ENCODE measurements around the gene SNX5. TPM values are rescaled to one million over a fixed set of nuclear protein-coding genes. Genes with fewer than 3 reads are reported as not detected.

Gene SNX5
- total and polyA plus RNA-seq, 2 of the 8 experiments (the other 6 are each of a cell fraction or from before 2014, with no cell fraction given): 155 to 194 TPM

- ChIA-PET POLR2A (ENCODE audit: partially characterized antibody) (interaction anchor here (0.5 to 20.7 kb wide), 18 partner anchors 11 to 1931 kb away, joined by 3 to 424 read pairs (median 6); partner anchors contain the start of genes DSTN, OVOL2 and RRBP1), CTCF (ENCODE audit: partially characterized antibody) (interaction anchor here (0.6 to 1.9 kb wide), 4 partner anchors 9 to 93 kb away, joined by 3 to 5 read pairs (median 4); no protein-coding TSS in a partner anchor)
- H3K79me1 ChIP-seq (ENCODE audit: low read depth, low read length): 0 out of 2 replicates have a peak, but pooled peaks cover 3% of the 10 kb centered on the region
- H2BK5ac ChIP-seq (ENCODE audit: low read depth, low read length): peak overlapping the region; percentile 100
- no peak overlapping the region for H2AFZ ChIP-seq (ENCODE audit: low read length)
- TF ChIP-seq SP2 (IDR thresholded peaks at IDR 0.05; ENCODE audit: low read length) (no peak), TAF7 (optimal IDR thresholded peaks at IDR 0.05; ENCODE audit: borderline replicate concordance, low read depth, low read length) (peak; percentile 9), POLR2A (IDR thresholded peaks at IDR 0.05; ENCODE audit: control extremely low read depth in 1 of 2, low read depth in 2 of 2, low read length in 2 of 2) (peak in 1 of 2 experiments; percentile 60; a peak in 2 of 3 replicates), CHD1 (IDR thresholded peaks at IDR 0.05; ENCODE audit: low read depth, low read length) (peak; percentile 23), HDAC6 (IDR thresholded peaks at IDR 0.05; ENCODE audit: low read depth, low read length) (no peak)
- peak overlapping the region; percentile 90 for H4K5ac ChIP-seq (ENCODE audit: insufficient read length, low read depth, low read length)
- peaks cover 14% of the 10 kb centered on the region for H3K23me2 ChIP-seq (ENCODE audit: low read depth, low read length)
- H3K4me2 ChIP-seq (ENCODE audit: insufficient read depth in 1 of 2, low read depth in 2 of 2, low read length in 2 of 2): peak overlapping the region; percentile 76 to 98
- WGBS, 2 experiments (ENCODE audit: extremely low coverage in 1 of 2, insufficient coverage in 1 of 2, insufficient read length in 1 of 2, insufficient replicate concordance in 2 of 2, low coverage in 1 of 2, low lambda C conversion rate in 2 of 2, missing lambda C conversion rate in 1 of 2): 1% methylated on average over 41 of the region's 41 CpGs; no CpG with 5 or more reads in 1 of the 2 experiments
- H2BK120ac ChIP-seq (replicated peaks; ENCODE audit: low read depth, low read length): no peak overlapping the region
- no peaks in the 10 kb centered on the region for H3K27me3 ChIP-seq (replicated peaks in 1 of 4; ENCODE audit: control insufficient read depth in 3 of 4, extremely low read depth in 1 of 4, insufficient read depth in 3 of 4, low read length in 3 of 4)
- peaks cover 4 to 14% (median 11%) of the 10 kb centered on the region in 4 experiments; a peak in 6 of 7 replicates for H3K4me1 ChIP-seq (replicated peaks in 1 of 4; ENCODE audit: control insufficient read depth in 3 of 4, insufficient read depth in 4 of 4, low read length in 3 of 4)
- H4K91ac ChIP-seq (replicated peaks; ENCODE audit: insufficient read length, low read length): peak overlapping the region; percentile 62
- FAIRE-seq (no peak), DNase-seq (ENCODE audit: low read depth in 1 of 2, low spot score in 2 of 2) (no peak)
- H3K4me3 ChIP-seq (ENCODE audit: extremely low read depth in 1 of 4, insufficient read depth in 2 of 4, low read depth in 3 of 4, low read length in 4 of 4): peak overlapping the region; percentile 77 to 99 (median 91)
- no peak overlapping the region for H2BK15ac ChIP-seq (ENCODE audit: low read length)
- no peak overlapping the region; the same call in 1 of the 2 replicates for H2BK12ac ChIP-seq (ENCODE audit: low read depth, low read length)
- H2AK5ac ChIP-seq (ENCODE audit: low read depth, low read length): no peak overlapping the region
- H3K4ac ChIP-seq (replicated peaks; ENCODE audit: insufficient read length, low read depth, low read length): no peak overlapping the region
- H3K9ac ChIP-seq (replicated peaks in 1 of 4; ENCODE audit: extremely low read depth in 1 of 4, low read depth in 3 of 4, low read length in 3 of 4): peak overlapping the region; percentile 99 to 100 (median 100)
- peaks cover 0 to 40% (median 0%) of the 10 kb centered on the region in 4 experiments; a peak in 2 of 8 replicates for H3K36me3 ChIP-seq (ENCODE audit: control insufficient read depth in 2 of 4, insufficient read depth in 4 of 4, low read length in 3 of 4)
- peak overlapping the region; percentile 91; the same call in 1 of the 2 replicates for H3K18ac ChIP-seq (ENCODE audit: extremely low read depth, low read length)
- peaks cover 76 to 97% of the 10 kb centered on the region in 2 experiments for H3K79me2 ChIP-seq (ENCODE audit: control insufficient read depth in 1 of 2, insufficient read depth in 2 of 2, low read length in 2 of 2)
- no peak overlapping the region for H3K14ac ChIP-seq (ENCODE audit: insufficient read length)
- H3K23ac ChIP-seq (ENCODE audit: insufficient read length): no peak overlapping the region
- peak overlapping the region; percentile 100 for H3K27ac ChIP-seq (ENCODE audit: low read depth, low read length)
- H2BK20ac ChIP-seq (ENCODE audit: low read length): no peak overlapping the region
- peaks cover 30 to 33% of the 10 kb centered on the region in 2 experiments for H4K20me1 ChIP-seq (replicated peaks in 1 of 2; ENCODE audit: control insufficient read depth in 1 of 2, insufficient read depth in 2 of 2, low read length in 2 of 2)
- peak overlapping the region; percentile 100 for H4K8ac ChIP-seq (ENCODE audit: extremely low read depth, insufficient read depth, low read length)
- H3K56ac ChIP-seq (replicated peaks; ENCODE audit: insufficient read length, low read depth, low read length): peak overlapping the region; percentile 89
- H3K9me3 ChIP-seq (ENCODE audit: insufficient read depth in 2 of 2, low read depth in 1 of 2, low read length in 1 of 2): no peaks in the 10 kb centered on the region
These were observed 851 bp downstream of the SNX5 start for GRCh38 chr20:17967521-17968365.
